ENCODE measurements around the gene TRIM49D2. TPM values are rescaled to one million over a fixed set of nuclear protein-coding genes. Genes with fewer than 3 reads are reported as not detected.

The TRIM49D2 gene
- total and polyA plus RNA-seq, 5 donors from 2014 or later, result not detected

Other genes starting within 250 kb of the TRIM49D2 start
- gene TRIM77, start 213.8 kb upstream of the TRIM49D2 start, total RNA-seq, result not detected
- gene TRIM77, start 213.8 kb upstream of the TRIM49D2 start, polyA plus RNA-seq, result not detected
- gene TRIM49, start 115.5 kb upstream of the TRIM49D2 start, total RNA-seq, result not detected
- gene TRIM49, start 115.5 kb upstream of the TRIM49D2 start, polyA plus RNA-seq, result not detected
- gene TRIM64B, start 45.6 kb upstream of the TRIM49D2 start, total RNA-seq, result not detected
- gene TRIM64B, start 45.6 kb upstream of the TRIM49D2 start, polyA plus RNA-seq, result not detected
- gene TRIM49D1, start 1.8 kb upstream of the TRIM49D2 start, total RNA-seq, result not detected
- not detected for gene TRIM49D1, start 1.8 kb upstream of the TRIM49D2 start, polyA plus RNA-seq
- not detected for gene TRIM64, start 42.0 kb downstream of the TRIM49D2 start, total RNA-seq
- gene TRIM64, start 42.0 kb downstream of the TRIM49D2 start, polyA plus RNA-seq, result not detected
- gene TRIM49C, start 107.0 kb downstream of the TRIM49D2 start, total RNA-seq, result not detected
- not detected for gene TRIM49C, start 107.0 kb downstream of the TRIM49D2 start, polyA plus RNA-seq
- gene UBTFL1, start 161.9 kb downstream of the TRIM49D2 start, total RNA-seq, result not detected
- not detected for gene UBTFL1, start 161.9 kb downstream of the TRIM49D2 start, polyA plus RNA-seq
- not detected for gene NAALAD2, start 210.6 kb downstream of the TRIM49D2 start, total RNA-seq
- under 1 TPM in 2 of 4 donors, not detected in 2; 0.06 to 0.08 TPM for gene NAALAD2, start 210.6 kb downstream of the TRIM49D2 start, polyA plus RNA-seq